Gastrocnemius medialis (tissue), 4 donors: ENCODE results near the gene ADCY4. TPM values are rescaled to one million over a fixed set of nuclear protein-coding genes. Genes with fewer than 3 reads are reported as not detected.

Experiments used
- ATAC-seq, 2 donors: fragments of 150-250 bp; one replicate each; pipeline ENCODE4 v1.9.1; 2016
- DNase-seq, 2 donors: peaks; one replicate each; pipeline ENCODE4 v3.0.0-alpha.2; 2019
- H3K27ac ChIP-seq, 4 donors: fragments of 200-600 bp; sonication (generic); 1 replicate in 1 of 4; 2 replicates in 3 of 4; pipeline ENCODE4 v1.5.1; 2016 to 2018; ENCODE audit warnings: mild to moderate bottlenecking in 2 of 4, moderate library complexity in 1 of 4
- H3K27me3 ChIP-seq, 3 donors: fragments of 200-600 bp; sonication (generic) in 2 of 3; 1 replicate in 1 of 3; 2 replicates in 2 of 3; pipeline versions ENCODE4 v1.5.1 to v1.6.0; 2016 to 2019; ENCODE audit warnings: mild to moderate bottlenecking in 1 of 3, moderate library complexity in 1 of 3
- H3K36me3 ChIP-seq, 2 donors: fragments of 200-600 bp; sonication (generic) in 1 of 2; one replicate each; pipeline ENCODE4 v1.5.1; 2017 to 2018
- H3K4me1 ChIP-seq, 2 donors: fragments of 200-600 bp; sonication (generic) in 1 of 2; one replicate each; pipeline ENCODE4 v1.5.1; 2016 to 2017; ENCODE audit warnings: mild to moderate bottlenecking in 2 of 2
- H3K4me3 ChIP-seq, 4 donors: fragments of 200-600 bp; sonication (generic) in 3 of 4; 1 replicate in 1 of 4; 2 replicates in 3 of 4; pipeline ENCODE4 v1.5.1; 2016 to 2019; ENCODE audit warnings: mild to moderate bottlenecking in 2 of 4
- H3K9me3 ChIP-seq, 3 donors: fragments of 200-600 bp; sonication (generic) in 2 of 3; 1 replicate in 1 of 3; 2 replicates in 2 of 3; pipeline ENCODE4 v1.5.1; 2016 to 2019
- CTCF ChIP-seq, 5 experiments: fragments of 450-650 bp in 3 of 5; fragments of 200-600 bp in 2 of 5; sonication (generic) in 2 of 5; IDR thresholded peaks in 4 of 5; conservative IDR thresholded peaks in 1 of 5; 1 replicate in 4 of 5; 2 replicates in 1 of 5; pipeline ENCODE4 v1.5.1; 2016 to 2019; ENCODE audit warnings: antibody characterized with exemption in 5 of 5, mild to moderate bottlenecking in 3 of 5, moderate library complexity in 3 of 5
- POLR2A ChIP-seq, 2 donors: fragments of 450-650 bp; IDR thresholded peaks; one replicate each; pipeline ENCODE4 v1.6.1; 2017; ENCODE audit warnings: antibody characterized with exemption in 2 of 2, mild to moderate bottlenecking in 2 of 2, moderate library complexity in 2 of 2
- in situ Hi-C, 4 donors: fragments of 200-750 bp; cut with MboI; loops; one replicate each; pipeline versions ENCODE4 v1.15.0 to v1.8.0; 2017; ENCODE audit warnings: low sequenced_read_pairs in 4 of 4
- intact Hi-C: fragments of 100-400 bp; cut with DNase I; formaldehyde crosslinking; loops from one replicate; pipeline ENCODE4 v1.15.1; 2023; ENCODE audit warnings: low total_unique reads
- total RNA-seq, 4 donors: library from RNA; depleted of rRNA; stranded (reverse); fragments of >200 nt; gene quantifications; one replicate each; pipeline versions ENCODE4 v1.1.0 to v1.2.3, GENCODE V29; 2016

ADCY4 gene
- total RNA-seq, 4 donors from 2014 or later: 7.9 to 16.6 (median 8.7) TPM

DNA sequence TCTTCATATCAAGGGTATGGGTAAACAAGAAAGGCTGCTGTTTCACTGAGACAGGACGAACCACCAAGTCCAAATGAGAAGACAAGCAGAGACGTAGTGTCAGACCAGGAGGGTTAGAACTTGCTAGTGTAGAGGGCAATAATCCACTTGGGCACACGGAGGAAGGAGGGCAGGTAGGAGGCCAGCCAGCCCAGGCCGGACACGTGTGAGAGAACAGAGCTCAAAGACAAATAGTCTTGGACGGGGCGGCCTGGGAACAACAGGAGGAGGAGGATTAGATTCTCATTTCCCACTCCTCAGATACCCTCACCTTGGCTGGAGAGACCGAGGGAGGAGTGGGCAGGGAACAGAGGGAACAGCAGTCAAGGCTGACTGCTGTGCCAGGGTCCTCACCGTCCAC is 44.1 kb downstream of the ADCY4 start:
- Histone ChIP-seq H3K27ac (no peak overlapping the region), H3K36me3 (peaks cover 0 to 31% of the 10 kb centered on the region in 2 donors), H3K9me3 (no peaks in the 10 kb centered on the region), H3K27me3 (no peaks in the 10 kb centered on the region), H3K4me3 (no peak overlapping the region), H3K4me1 (no peaks in the 10 kb centered on the region)
- DNase-seq (no peak), ATAC-seq (no peak)
- TF ChIP-seq POLR2A (IDR thresholded peaks at IDR 0.05): no peak
- TF ChIP-seq CTCF (IDR thresholded peaks at IDR 0.05 in 4 of 5, conservative IDR thresholded peaks at IDR 0.05 in 1 of 5): no peak
- intact Hi-C loops: loop anchor here (10.0 kb wide), 1 partner anchor 126 kb away; the partner anchor contains the start of gene IRF9
- in situ Hi-C loops: loop anchor here in 1 of 4 donors (10.0 kb wide), 1 partner anchor 46 kb away; the partner anchor contains the start of gene TINF2

- no peak overlapping the region for H3K4me3 ChIP-seq
- in situ Hi-C loops: loop anchor here in 1 of 4 donors (10.0 kb wide), 1 partner anchor 45 kb away; the partner anchor contains the start of gene TINF2
- intact Hi-C loops: loop anchor here (10.0 kb wide), 1 partner anchor 125 kb away; the partner anchor contains the start of gene IRF9
- no peak for DNase-seq
- peaks cover 0 to 31% of the 10 kb centered on the region in 2 donors for H3K36me3 ChIP-seq
- H3K27ac ChIP-seq: no peak overlapping the region
- ATAC-seq: no peak
- H3K9me3 ChIP-seq: no peaks in the 10 kb centered on the region
- no peaks in the 10 kb centered on the region for H3K4me1 ChIP-seq
- no peaks in the 10 kb centered on the region for H3K27me3 ChIP-seq
- TF ChIP-seq CTCF (IDR thresholded peaks at IDR 0.05 in 4 of 5, conservative IDR thresholded peaks at IDR 0.05 in 1 of 5): no peak
- no peak for TF ChIP-seq POLR2A (IDR thresholded peaks at IDR 0.05)
Measured at GRCh38 chr14:24289649-24290280, 45.1 kb downstream of the ADCY4 start.

DNA sequence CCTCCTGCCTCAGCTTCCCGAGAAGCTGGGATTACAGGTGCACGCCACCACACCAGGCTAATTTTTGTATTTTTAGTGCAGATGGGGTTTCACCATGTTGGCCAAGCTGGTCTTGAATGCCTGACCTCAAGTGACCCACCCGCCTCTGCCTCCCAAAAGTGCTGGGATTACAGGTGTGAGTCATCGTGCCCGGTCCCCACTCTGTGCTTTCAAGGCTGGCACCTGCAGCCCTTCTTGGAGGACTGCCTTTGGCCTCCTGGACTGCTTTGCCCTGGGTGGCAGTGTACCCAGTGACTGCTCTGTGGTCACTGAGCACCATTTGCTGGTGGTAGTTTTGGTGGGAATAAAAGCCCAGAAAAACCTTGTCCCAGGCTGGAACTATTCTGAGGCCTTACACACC is 47.9 kb downstream of the ADCY4 start:
- in situ Hi-C loops: no loop called here
- no peak for ATAC-seq

DNA sequence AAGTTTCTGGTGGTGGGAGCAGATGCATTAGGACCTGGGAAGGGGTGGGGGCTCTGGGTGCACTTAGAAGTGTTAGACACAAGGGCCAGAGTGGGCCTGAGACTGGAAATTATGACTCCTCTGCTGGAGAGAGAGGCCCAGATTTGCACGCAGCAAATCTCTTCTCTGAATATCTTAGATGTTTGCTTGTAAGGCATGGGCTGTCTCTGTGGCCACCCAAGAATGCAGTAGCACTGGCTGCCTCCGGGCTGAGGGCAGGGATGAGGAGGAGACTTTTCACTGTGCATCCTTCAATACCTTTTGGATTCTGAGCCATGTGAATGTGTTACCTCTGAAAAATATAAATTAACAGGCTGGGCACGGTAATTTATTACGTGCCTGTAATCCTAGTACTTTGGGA is 49.5 kb downstream of the ADCY4 start:
- no peaks in the 10 kb centered on the region for H3K4me1 ChIP-seq
- no peaks in the 10 kb centered on the region for H3K27me3 ChIP-seq
- ATAC-seq: no peak
- TF ChIP-seq POLR2A (IDR thresholded peaks at IDR 0.05) (no peak), CTCF (IDR thresholded peaks at IDR 0.05 in 4 of 5, conservative IDR thresholded peaks at IDR 0.05 in 1 of 5) (no peak)
- no peak overlapping the region for H3K27ac ChIP-seq
- no peaks in the 10 kb centered on the region for H3K9me3 ChIP-seq
- in situ Hi-C loops: no loop called here
- intact Hi-C loops: no loop called here
- peaks cover 0 to 7% of the 10 kb centered on the region in 2 donors for H3K36me3 ChIP-seq
- no peak for DNase-seq
- no peak overlapping the region for H3K4me3 ChIP-seq

More for the DNA sequence above, 47.9 kb downstream of the ADCY4 start:
- H3K4me3 ChIP-seq: no peak overlapping the region
- DNase-seq: no peak
- intact Hi-C loops: no loop called here
- H3K27ac ChIP-seq: no peak overlapping the region
- peaks cover 0 to 24% of the 10 kb centered on the region in 2 donors for H3K36me3 ChIP-seq
- no peak for TF ChIP-seq CTCF (IDR thresholded peaks at IDR 0.05 in 4 of 5, conservative IDR thresholded peaks at IDR 0.05 in 1 of 5)
- no peak for TF ChIP-seq POLR2A (IDR thresholded peaks at IDR 0.05)
- H3K9me3 ChIP-seq: no peaks in the 10 kb centered on the region
- H3K27me3 ChIP-seq: no peaks in the 10 kb centered on the region
- no peaks in the 10 kb centered on the region for H3K4me1 ChIP-seq
